ENCODE measurements around the gene TLDC2.

The TLDC2 gene

DNA sequence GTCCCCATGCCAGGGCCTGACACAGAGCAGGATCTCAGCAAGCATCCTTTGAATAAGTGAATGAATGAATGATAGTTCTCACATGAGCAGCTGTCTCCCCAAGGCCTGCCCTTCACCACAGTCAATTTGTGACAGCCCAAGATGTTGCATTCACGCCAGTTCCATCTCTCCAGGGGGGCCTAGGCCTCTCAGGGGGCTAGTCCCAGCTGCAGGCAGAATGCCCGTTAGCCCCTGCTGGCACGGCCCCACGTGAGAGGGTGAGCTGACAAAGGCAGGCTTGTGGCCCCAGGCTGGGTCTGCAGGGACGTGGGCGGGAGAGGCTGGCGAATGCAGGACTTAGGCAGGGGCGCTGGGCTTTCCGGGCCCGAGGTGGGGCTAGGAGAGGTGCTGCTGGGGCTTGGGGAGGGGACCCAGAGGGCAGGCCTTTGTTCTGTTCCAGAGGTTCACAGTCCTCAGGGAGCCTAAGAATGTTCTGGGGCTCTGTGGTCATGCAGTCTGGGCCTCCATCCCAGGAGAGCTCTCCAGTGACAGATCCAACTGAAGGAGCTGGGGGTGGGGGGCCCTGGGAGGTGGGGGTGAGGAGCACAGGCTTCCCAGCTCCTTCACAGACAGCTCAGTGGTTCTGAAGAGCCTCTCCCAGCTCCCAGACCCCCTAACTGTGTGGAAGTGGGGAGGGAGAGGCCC is 30.5 kb upstream of the TLDC2 start:
- TF ChIP-seq, protein P1, sequence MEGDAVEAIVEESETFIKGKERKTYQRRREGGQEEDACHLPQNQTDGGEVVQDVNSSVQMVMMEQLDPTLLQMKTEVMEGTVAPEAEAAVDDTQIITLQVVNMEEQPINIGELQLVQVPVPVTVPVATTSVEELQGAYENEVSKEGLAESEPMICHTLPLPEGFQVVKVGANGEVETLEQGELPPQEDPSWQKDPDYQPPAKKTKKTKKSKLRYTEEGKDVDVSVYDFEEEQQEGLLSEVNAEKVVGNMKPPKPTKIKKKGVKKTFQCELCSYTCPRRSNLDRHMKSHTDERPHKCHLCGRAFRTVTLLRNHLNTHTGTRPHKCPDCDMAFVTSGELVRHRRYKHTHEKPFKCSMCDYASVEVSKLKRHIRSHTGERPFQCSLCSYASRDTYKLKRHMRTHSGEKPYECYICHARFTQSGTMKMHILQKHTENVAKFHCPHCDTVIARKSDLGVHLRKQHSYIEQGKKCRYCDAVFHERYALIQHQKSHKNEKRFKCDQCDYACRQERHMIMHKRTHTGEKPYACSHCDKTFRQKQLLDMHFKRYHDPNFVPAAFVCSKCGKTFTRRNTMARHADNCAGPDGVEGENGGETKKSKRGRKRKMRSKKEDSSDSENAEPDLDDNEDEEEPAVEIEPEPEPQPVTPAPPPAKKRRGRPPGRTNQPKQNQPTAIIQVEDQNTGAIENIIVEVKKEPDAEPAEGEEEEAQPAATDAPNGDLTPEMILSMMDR (IDR thresholded peaks at IDR 0.05; ENCODE audit: extremely low read depth, insufficient read depth, missing control alignments) = no peak
- no peak for DNase-seq (ENCODE audit: low spot score)
- in situ Hi-C loops (cut with MboI; ENCODE audit: low pct_unique_long_range_greater_than_20kb, low sequenced_read_pairs, unreplicated experiment) = no loop called here

DNA sequence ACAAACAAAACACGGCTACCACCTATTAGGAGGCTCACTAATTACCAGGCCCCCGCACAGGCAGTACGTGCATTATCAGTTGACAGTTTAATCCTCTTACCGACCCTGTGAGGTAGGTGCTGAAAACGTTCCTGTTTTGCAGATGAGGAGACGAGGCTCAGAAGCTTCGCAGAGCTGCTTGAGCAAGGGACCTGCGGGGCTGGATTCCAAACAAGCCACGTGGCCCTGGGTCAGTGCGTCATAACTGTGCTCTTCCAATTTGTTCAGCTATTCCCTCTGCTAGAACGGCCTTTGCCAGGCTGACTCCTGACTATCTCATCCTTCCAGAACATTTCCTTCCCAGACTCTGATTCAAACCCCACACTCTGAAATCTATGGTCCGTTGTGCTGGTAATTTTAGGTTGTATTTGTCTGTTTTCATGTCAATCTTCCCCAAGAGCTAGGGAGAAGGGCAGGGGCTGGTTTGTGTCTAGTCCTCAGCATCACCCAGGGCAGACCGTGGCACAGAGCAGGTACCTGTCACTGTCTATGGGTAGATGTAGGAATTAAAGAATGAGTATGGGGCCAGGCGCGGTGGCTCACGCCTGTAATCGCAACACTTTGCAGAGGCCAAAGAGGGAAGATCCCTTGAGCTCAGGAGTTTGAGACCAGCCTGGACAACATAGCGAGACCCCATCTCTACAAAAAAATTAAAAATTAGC is 28.8 kb upstream of the TLDC2 start:
- DNase-seq (ENCODE audit: low spot score) = no peak
- TF ChIP-seq, protein P1 (IDR thresholded peaks at IDR 0.05; ENCODE audit: extremely low read depth, insufficient read depth, missing control alignments) = no peak
- in situ Hi-C loops (cut with MboI; ENCODE audit: low pct_unique_long_range_greater_than_20kb, low sequenced_read_pairs, unreplicated experiment) = no loop called here

DNA sequence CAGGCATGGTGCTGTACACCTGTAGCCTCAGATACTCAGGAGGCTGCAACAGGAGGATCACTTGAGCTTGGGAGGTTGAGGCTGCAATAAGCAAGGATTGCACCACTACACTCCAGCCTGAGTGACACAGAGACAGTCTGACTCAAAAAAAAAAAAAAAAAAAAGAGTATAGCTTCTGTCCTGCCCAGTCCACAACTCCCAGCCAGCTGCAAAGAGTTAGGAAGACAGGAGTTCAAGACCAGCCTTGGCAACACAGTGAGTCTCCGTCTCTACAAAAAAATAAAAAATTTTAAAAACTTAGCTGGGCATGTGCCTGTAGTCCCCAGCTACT is 28.3 kb upstream of the TLDC2 start:
- TF ChIP-seq, protein P1 (IDR thresholded peaks at IDR 0.05; ENCODE audit: extremely low read depth, insufficient read depth, missing control alignments) = no peak
- in situ Hi-C loops (cut with MboI; ENCODE audit: low pct_unique_long_range_greater_than_20kb, low sequenced_read_pairs, unreplicated experiment) = no loop called here
- DNase-seq (ENCODE audit: low spot score) = no peak

DNA sequence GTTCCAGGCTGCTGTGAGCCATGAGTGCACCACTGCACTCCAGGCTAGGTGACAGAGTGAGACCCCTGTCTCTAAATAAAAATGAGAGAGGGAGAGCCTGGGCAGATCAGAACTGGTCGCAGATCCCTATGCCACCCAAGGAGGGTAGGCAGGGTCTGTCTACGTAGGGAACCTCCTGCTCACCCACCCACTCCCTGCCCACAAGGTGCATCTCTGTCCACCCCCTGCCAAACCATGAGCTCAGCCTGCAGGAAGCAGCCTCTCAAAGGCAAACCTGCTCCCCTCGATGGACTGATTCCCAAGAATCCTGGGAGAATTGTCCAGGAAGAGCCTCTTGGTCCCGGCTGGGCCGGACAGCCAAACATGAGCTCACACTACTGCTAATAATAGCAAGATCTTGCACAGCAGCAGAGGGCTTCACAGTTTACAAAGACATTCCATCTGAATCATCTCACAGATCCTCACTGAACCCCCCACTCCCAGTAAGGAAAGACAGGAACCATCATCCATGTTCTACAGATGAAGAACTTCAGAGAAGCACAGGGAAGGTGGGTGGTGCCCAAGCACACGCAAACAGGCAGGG is 27.8 kb upstream of the TLDC2 start:
- in situ Hi-C loops (cut with MboI; ENCODE audit: low pct_unique_long_range_greater_than_20kb, low sequenced_read_pairs, unreplicated experiment) = no loop called here
- TF ChIP-seq, protein P1 (IDR thresholded peaks at IDR 0.05; ENCODE audit: extremely low read depth, insufficient read depth, missing control alignments) = no peak
- no peak for DNase-seq (ENCODE audit: low spot score)

DNA sequence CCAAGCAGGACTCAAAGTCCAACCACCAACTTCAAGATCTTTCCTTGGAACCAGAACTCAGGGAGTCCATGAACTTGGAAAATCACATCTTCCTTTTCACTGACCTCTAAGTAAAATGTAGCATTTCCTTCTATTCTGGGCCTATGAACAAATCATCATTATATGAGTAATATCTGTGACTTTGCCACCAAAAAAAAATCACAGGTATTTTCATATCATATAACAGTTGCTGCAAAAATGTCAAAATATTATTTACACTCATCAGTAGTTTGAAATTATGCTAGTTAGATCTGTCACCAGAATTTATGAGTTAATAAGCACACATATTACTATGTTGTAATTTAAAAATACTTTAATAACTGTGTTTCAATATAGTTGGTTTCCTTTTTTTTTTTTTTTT is 27.3 kb upstream of the TLDC2 start:
- no peak for DNase-seq (ENCODE audit: low spot score)
- in situ Hi-C loops (cut with MboI; ENCODE audit: low pct_unique_long_range_greater_than_20kb, low sequenced_read_pairs, unreplicated experiment) = no loop called here
- TF ChIP-seq, protein P1 (IDR thresholded peaks at IDR 0.05; ENCODE audit: extremely low read depth, insufficient read depth, missing control alignments) = no peak

DNA sequence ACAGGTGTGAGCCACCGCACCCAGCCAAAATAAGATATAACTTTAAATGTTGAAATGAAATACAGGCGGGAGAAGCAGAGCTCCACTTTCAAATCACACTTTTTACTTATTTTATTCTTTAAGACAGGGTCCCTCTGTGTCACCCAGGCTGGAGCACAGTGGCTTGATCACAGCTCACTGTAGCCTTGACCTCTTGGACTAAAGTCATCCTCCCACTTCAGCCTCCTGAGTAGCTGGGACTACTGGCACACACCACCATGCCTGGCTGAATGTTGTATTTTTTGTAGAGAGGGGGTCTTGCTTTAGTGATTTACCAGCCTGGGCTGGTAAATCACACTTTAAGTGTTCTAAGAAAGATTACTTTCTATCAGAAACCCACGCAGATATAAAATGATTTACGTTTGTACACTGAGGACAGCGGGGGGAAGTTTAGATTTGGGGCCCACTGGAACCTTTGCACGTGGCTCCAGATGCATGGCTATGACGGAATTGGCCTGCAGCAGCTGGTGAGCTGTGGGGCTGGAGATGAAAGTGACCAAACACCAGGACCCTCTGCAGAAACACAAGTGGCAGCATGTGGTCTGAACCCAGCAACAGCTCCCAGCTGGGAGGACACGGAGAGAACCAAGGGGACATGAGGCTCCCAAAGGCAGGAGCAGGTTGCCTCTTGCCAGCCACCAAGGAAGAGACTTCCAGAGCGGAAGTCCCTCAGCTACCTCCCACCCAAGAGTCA is 26.4 kb upstream of the TLDC2 start:
- no peak for DNase-seq (ENCODE audit: low spot score)
- in situ Hi-C loops (cut with MboI; ENCODE audit: low pct_unique_long_range_greater_than_20kb, low sequenced_read_pairs, unreplicated experiment) = no loop called here
- TF ChIP-seq, protein P1 (IDR thresholded peaks at IDR 0.05; ENCODE audit: extremely low read depth, insufficient read depth, missing control alignments) = no peak
